ENCODE results near the gene MAP3K10. TPM values are rescaled to one million over a fixed set of nuclear protein-coding genes. Genes with fewer than 3 reads are reported as not detected.

Gene MAP3K10
- polyA plus RNA-seq, 1 donor from 2014 or later = 18.3 TPM

DNA sequence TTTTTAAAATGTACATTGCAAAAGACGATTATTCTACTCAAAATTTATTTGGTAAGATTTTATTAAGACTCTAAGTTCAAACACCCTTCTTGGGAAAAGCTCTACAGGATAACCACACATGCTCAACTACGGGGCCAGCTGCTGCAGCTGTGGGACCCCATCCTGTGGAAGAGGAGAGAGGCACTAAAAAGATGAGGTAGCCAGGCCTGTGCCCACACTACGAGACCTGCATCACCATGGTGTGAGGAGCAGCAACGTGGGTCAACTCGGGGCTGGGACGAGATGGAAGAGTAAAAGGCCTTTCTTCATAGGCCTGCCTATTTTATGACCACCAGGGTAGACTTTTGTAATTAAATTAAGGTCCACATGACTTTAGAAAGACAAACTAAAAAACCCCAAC, 39.8 kb downstream of the MAP3K10 start:
- Histone ChIP-seq H3K4me2 (ENCODE audit: low read length) (no peak overlapping the region), H3K36me3 (ENCODE audit: insufficient read depth, low read length) (no peaks in the 10 kb centered on the region), H2AFZ (ENCODE audit: low read depth, low read length) (no peak overlapping the region), H3K79me2 (replicated peaks; ENCODE audit: insufficient read depth, low read length) (no peaks in the 10 kb centered on the region), H3K27me3 (ENCODE audit: insufficient read depth, low read depth, low read length) (peaks cover 5% of the 10 kb centered on the region), H3K27ac (ENCODE audit: low read length) (no peak overlapping the region), H3K9ac (ENCODE audit: low read length) (no peak overlapping the region), H4K20me1 (ENCODE audit: insufficient read depth) (no peaks in the 10 kb centered on the region), H3K4me3 (ENCODE audit: low read length) (no peak overlapping the region), H3F3A (ENCODE audit: insufficient read depth, low read length, poor library complexity, severe bottlenecking) (no peaks in the 10 kb centered on the region), H3K9me3 (ENCODE audit: low read length) (no peaks in the 10 kb centered on the region), H3K9me2 (ENCODE audit: insufficient read depth, low read length) (no peaks in the 10 kb centered on the region)
- no peak for TF ChIP-seq POLR2AphosphoS5 (IDR thresholded peaks at IDR 0.05)
- TF ChIP-seq, protein P1, sequence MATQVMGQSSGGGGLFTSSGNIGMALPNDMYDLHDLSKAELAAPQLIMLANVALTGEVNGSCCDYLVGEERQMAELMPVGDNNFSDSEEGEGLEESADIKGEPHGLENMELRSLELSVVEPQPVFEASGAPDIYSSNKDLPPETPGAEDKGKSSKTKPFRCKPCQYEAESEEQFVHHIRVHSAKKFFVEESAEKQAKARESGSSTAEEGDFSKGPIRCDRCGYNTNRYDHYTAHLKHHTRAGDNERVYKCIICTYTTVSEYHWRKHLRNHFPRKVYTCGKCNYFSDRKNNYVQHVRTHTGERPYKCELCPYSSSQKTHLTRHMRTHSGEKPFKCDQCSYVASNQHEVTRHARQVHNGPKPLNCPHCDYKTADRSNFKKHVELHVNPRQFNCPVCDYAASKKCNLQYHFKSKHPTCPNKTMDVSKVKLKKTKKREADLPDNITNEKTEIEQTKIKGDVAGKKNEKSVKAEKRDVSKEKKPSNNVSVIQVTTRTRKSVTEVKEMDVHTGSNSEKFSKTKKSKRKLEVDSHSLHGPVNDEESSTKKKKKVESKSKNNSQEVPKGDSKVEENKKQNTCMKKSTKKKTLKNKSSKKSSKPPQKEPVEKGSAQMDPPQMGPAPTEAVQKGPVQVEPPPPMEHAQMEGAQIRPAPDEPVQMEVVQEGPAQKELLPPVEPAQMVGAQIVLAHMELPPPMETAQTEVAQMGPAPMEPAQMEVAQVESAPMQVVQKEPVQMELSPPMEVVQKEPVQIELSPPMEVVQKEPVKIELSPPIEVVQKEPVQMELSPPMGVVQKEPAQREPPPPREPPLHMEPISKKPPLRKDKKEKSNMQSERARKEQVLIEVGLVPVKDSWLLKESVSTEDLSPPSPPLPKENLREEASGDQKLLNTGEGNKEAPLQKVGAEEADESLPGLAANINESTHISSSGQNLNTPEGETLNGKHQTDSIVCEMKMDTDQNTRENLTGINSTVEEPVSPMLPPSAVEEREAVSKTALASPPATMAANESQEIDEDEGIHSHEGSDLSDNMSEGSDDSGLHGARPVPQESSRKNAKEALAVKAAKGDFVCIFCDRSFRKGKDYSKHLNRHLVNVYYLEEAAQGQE (IDR thresholded peaks at IDR 0.05; ENCODE audit: borderline replicate concordance) = no peak
- no peak for TF ChIP-seq TAF1 (IDR thresholded peaks at IDR 0.05; ENCODE audit: low read depth)
- TF ChIP-seq MXI1 (conservative IDR thresholded peaks at IDR 0.05; ENCODE audit: poor library complexity, severe bottlenecking) = no peak

DNA sequence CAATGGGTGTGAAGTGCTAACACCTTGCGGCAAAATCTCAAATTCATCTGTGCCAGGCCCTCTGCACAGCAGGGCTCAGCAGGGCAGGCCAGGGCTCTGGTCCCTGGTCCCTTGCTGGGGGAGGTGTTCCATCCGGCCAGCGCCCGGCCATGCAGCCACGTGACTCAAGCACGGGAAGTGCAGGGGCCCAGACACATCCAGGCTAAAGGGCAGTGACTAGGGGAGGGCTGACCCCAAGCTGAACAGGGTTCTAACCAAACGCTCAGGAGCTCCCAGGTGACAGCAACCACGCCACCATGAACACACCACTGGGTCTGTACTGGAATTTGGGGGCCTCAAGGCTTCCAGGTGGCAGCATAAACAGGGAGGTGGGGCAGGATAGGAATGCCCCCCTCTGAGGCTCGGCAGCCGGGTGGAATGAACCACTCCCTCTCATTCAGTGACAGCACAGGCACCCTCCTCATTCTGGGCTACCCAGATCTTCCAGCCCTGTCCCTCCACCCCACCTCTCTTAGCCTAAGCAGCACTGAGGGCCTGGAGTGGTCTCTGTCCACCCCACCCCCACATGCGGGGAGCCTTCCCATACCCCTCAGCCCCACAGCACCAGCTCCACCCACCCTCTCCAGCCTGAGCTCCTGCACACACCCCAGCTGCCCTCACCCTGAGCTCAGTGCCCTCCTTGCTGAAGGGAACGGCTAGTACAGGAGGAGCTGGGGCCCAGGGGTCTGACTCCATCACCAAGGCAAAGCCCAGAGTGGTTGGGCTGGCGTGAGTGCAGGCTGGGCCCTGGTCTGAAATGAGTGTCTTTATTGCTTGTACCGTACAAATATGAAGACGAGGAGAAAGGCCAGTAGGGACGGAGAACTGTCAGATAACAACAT, 40.6 kb downstream of the MAP3K10 start:
- no peak overlapping the region for H3K4me3 ChIP-seq (ENCODE audit: low read length)
- H3F3A ChIP-seq (ENCODE audit: insufficient read depth, low read length, poor library complexity, severe bottlenecking) = no peaks in the 10 kb centered on the region
- no peak overlapping the region for H3K4me2 ChIP-seq (ENCODE audit: low read length)
- no peaks in the 10 kb centered on the region for H3K9me3 ChIP-seq (ENCODE audit: low read length)
- no peaks in the 10 kb centered on the region for H4K20me1 ChIP-seq (ENCODE audit: insufficient read depth)
- no peak overlapping the region for H3K9ac ChIP-seq (ENCODE audit: low read length)
- H2AFZ ChIP-seq (ENCODE audit: low read depth, low read length) = no peak overlapping the region
- H3K27ac ChIP-seq (ENCODE audit: low read length) = no peak overlapping the region
- H3K36me3 ChIP-seq (ENCODE audit: insufficient read depth, low read length) = no peaks in the 10 kb centered on the region
- H3K9me2 ChIP-seq (ENCODE audit: insufficient read depth, low read length) = no peaks in the 10 kb centered on the region
- TF ChIP-seq POLR2AphosphoS5 (IDR thresholded peaks at IDR 0.05) = no peak
- TF ChIP-seq SMC3 (conservative IDR thresholded peaks at IDR 0.05; ENCODE audit: poor library complexity) = no peak
- TF ChIP-seq, protein P2, sequence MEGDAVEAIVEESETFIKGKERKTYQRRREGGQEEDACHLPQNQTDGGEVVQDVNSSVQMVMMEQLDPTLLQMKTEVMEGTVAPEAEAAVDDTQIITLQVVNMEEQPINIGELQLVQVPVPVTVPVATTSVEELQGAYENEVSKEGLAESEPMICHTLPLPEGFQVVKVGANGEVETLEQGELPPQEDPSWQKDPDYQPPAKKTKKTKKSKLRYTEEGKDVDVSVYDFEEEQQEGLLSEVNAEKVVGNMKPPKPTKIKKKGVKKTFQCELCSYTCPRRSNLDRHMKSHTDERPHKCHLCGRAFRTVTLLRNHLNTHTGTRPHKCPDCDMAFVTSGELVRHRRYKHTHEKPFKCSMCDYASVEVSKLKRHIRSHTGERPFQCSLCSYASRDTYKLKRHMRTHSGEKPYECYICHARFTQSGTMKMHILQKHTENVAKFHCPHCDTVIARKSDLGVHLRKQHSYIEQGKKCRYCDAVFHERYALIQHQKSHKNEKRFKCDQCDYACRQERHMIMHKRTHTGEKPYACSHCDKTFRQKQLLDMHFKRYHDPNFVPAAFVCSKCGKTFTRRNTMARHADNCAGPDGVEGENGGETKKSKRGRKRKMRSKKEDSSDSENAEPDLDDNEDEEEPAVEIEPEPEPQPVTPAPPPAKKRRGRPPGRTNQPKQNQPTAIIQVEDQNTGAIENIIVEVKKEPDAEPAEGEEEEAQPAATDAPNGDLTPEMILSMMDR (IDR thresholded peaks at IDR 0.05; ENCODE audit: poor library complexity, severe bottlenecking) = no peak
- TF ChIP-seq EZH2 (IDR thresholded peaks at IDR 0.05; ENCODE audit: borderline replicate concordance, insufficient read depth, low read length, poor library complexity, severe bottlenecking) = no peak
- TF ChIP-seq EP300 (conservative IDR thresholded peaks at IDR 0.05; ENCODE audit: poor library complexity, severe bottlenecking) = no peak
- TF ChIP-seq, protein P1 (IDR thresholded peaks at IDR 0.05; ENCODE audit: borderline replicate concordance) = no peak
- TF ChIP-seq RAD21 (conservative IDR thresholded peaks at IDR 0.05) = no peak
- TF ChIP-seq TAF1 (IDR thresholded peaks at IDR 0.05; ENCODE audit: low read depth) = no peak
- TF ChIP-seq MXI1 (conservative IDR thresholded peaks at IDR 0.05; ENCODE audit: poor library complexity, severe bottlenecking) = no peak
- no peaks in the 10 kb centered on the region for H3K27me3 ChIP-seq (ENCODE audit: insufficient read depth, low read depth, low read length)
- no peaks in the 10 kb centered on the region for H3K79me2 ChIP-seq (replicated peaks; ENCODE audit: insufficient read depth, low read length)

Data from neural cell (in vitro differentiated cells).